Right lobe of liver (tissue), 6 donors: ENCODE results near the gene SUN1. TPM values are rescaled to one million over a fixed set of nuclear protein-coding genes. Genes with fewer than 3 reads are reported as not detected.

Source experiments
- ATAC-seq, 4 donors: fragments of 200-7000 bp; cut with Tn5 transposase; one replicate each; pipeline ENCODE4 v1.9.1; 2020; ENCODE audit warnings: mild to moderate bottlenecking in 4 of 4, moderate library complexity in 4 of 4
- DNase-seq, 3 donors: peaks; one replicate each; pipeline ENCODE4 v3.0.0-alpha.2; 2020
- H3K27ac ChIP-seq, 3 donors: fragments of 200-600 bp; one replicate each; pipeline ENCODE4 v1.8.0; 2022
- H3K27me3 ChIP-seq, 2 donors: fragments of 200-600 bp; one replicate each; pipeline ENCODE4 v1.8.0; 2022
- H3K36me3 ChIP-seq, 4 donors: fragments of 200-600 bp; sonication (generic) in 1 of 4; one replicate each; pipeline versions ENCODE4 v1.5.1 to v1.8.0; 2017 to 2022; ENCODE audit warnings: control low read depth in 1 of 4
- H3K4me1 ChIP-seq, 4 donors: fragments of 200-600 bp; sonication (generic) in 1 of 4; one replicate each; pipeline versions ENCODE4 v1.5.1 to v1.8.0; 2017 to 2022; ENCODE audit warnings: control low read depth in 1 of 4
- H3K4me3 ChIP-seq, 3 donors: fragments of 200-600 bp; one replicate each; pipeline ENCODE4 v1.8.0; 2022
- H3K9me3 ChIP-seq, 4 donors: fragments of 200-600 bp; sonication (generic) in 1 of 4; one replicate each; pipeline versions ENCODE4 v1.5.1 to v1.8.0; 2017 to 2022; ENCODE audit warnings: control low read depth in 1 of 4
- CTCF ChIP-seq, 4 donors: fragments of 200-600 bp in 3 of 4; fragments of 450-650 bp in 1 of 4; IDR thresholded peaks; one replicate each; pipeline versions ENCODE4 v1.5.1 to v1.8.0; 2016 to 2022; ENCODE audit warnings: antibody characterized with exemption in 4 of 4, mild to moderate bottlenecking in 2 of 4
- POLR2A ChIP-seq: fragments of 450-650 bp; IDR thresholded peaks from one replicate; pipeline ENCODE4 v1.6.1; 2017; ENCODE audit warnings: antibody characterized with exemption, mild to moderate bottlenecking
- WGBS: methylation state at CpG from one replicate; pipeline ENCODE4 v1.1.6; 2018; ENCODE audit warnings: low coverage, low lambda C conversion rate; ENCODE audit not compliant: insufficient coverage; ENCODE audit errors: missing lambda C conversion rate; 5-methylcytosine and 5-hydroxymethylcytosine counted together
- intact Hi-C, 2 donors: fragments of 100-400 bp; cut with DNase I; formaldehyde crosslinking; loops; one replicate each; pipeline versions ENCODE4 v1.11.2 to v1.14.1; 2022
- total RNA-seq, 6 experiments: library from RNA; depleted of rRNA in 2 of 6; stranded (reverse); fragments of >200 nt in 2 of 6; fragmentation: NEBNext Ultra II Directional in 3 of 6; extraction: Animal tissue kit (Norgen Biotek cat#: 25700) in 3 of 6; gene quantifications; one replicate each; pipeline versions ENCODE4 v1.1.0 to v1.2.4, GENCODE V29; 2016 to 2023
- donor health status: DM: no; HTN: yes; CAD: no.
- donor health status: DM: no; HTN: no; CAD: no.
- donor health status: DM: no; HTN: no; CAD: no.
- donor health status: DM: no; HTN: yes; CAD: no.
- donor health status: DM: no; HTN: yes; CAD: no.

The SUN1 gene
- total RNA-seq, 6 experiments from 2014 or later = 33.4 to 54.0 (median 48.7) TPM

- no peaks in the 10 kb centered on the region for H3K9me3 ChIP-seq
- intact Hi-C loops = loop anchor here in 1 of 2 donors (10.0 kb wide), 1 partner anchor 64 kb away; no protein-coding TSS in a partner anchor
- WGBS = 75% methylated on average over 4 of the region's 14 CpGs
- no peak overlapping the region for H3K27ac ChIP-seq
- TF ChIP-seq CTCF (IDR thresholded peaks at IDR 0.05) = no peak
- no peak for TF ChIP-seq POLR2A
- H3K27me3 ChIP-seq = no peaks in the 10 kb centered on the region
- peaks cover 0 to 54% (median 21%) of the 10 kb centered on the region in 4 donors for H3K36me3 ChIP-seq
- DNase-seq = no peak
- no peaks in the 10 kb centered on the region for H3K4me1 ChIP-seq
- H3K4me3 ChIP-seq = no peak overlapping the region
- no peak for ATAC-seq
These were observed 16.9 kb downstream of the SUN1 start for GRCh38 chr7:849145-849544.

GRCh38 chr7:849781-850180 lies 17.5 kb downstream of the SUN1 start:
- H3K9me3 ChIP-seq = no peaks in the 10 kb centered on the region
- no peak overlapping the region for H3K4me3 ChIP-seq
- H3K27me3 ChIP-seq = no peaks in the 10 kb centered on the region
- peaks cover 0 to 57% (median 22%) of the 10 kb centered on the region in 4 donors for H3K36me3 ChIP-seq
- H3K27ac ChIP-seq = no peak overlapping the region
- WGBS = 100% methylated on average over 3 of the region's 19 CpGs
- peaks cover 0 to under 1% (median 0%) of the 10 kb centered on the region in 4 donors for H3K4me1 ChIP-seq
- DNase-seq = no peak
- intact Hi-C loops = loop anchor here in 1 of 2 donors (10.0 kb wide), 1 partner anchor 65 kb away; no protein-coding TSS in a partner anchor
- no peak for TF ChIP-seq CTCF (IDR thresholded peaks at IDR 0.05)
- TF ChIP-seq POLR2A = no peak
- no peak for ATAC-seq

- no peaks in the 10 kb centered on the region for H3K9me3 ChIP-seq
- H3K36me3 ChIP-seq = peaks cover 0 to 57% (median 22%) of the 10 kb centered on the region in 4 donors
- intact Hi-C loops = no loop called here
- H3K4me3 ChIP-seq = no peak overlapping the region
- peaks cover 0 to 11% (median 4%) of the 10 kb centered on the region in 4 donors for H3K4me1 ChIP-seq
- ATAC-seq = no peak
- no peak overlapping the region for H3K27ac ChIP-seq
- DNase-seq = no peak
- no peaks in the 10 kb centered on the region for H3K27me3 ChIP-seq
- WGBS = 96% methylated on average over 8 of the region's 14 CpGs
- no peak for TF ChIP-seq CTCF (IDR thresholded peaks at IDR 0.05)
- TF ChIP-seq POLR2A = no peak
These were observed 18.9 kb downstream of the SUN1 start for GRCh38 chr7:851204-851603.

GRCh38 chr7:853366-854117 lies 21.3 kb downstream of the SUN1 start:
- DNase-seq (peak in 1 of 3 donors; percentile 40), ATAC-seq (peak in 2 of 4 donors; percentile 6 to 10)
- Histone ChIP-seq H3K4me3 (no peak overlapping the region), H3K36me3 (peaks cover 0 to 66% (median 28%) of the 10 kb centered on the region in 4 donors), H3K9me3 (no peaks in the 10 kb centered on the region), H3K27me3 (no peaks in the 10 kb centered on the region), H3K27ac (no peak overlapping the region), H3K4me1 (peaks cover 0 to 15% (median 5%) of the 10 kb centered on the region in 4 donors)
- WGBS = 72% methylated on average over 8 of the region's 33 CpGs
- TF ChIP-seq POLR2A (no peak), CTCF (IDR thresholded peaks at IDR 0.05) (no peak)
- intact Hi-C loops = no loop called here
